SU-DHL-6 (cell line): ENCODE results near the gene WIZ.

ENCODE experiments used
- H2AFZ ChIP-seq: fragments of 200-600 bp; sonication (generic); 2 replicates; pipeline ENCODE4 v1.6.1; 2014; ENCODE audit warnings: low read depth, mild to moderate bottlenecking, moderate library complexity, mixed read lengths, antibody characterized with exemption, low read length; ENCODE audit not compliant: severe bottlenecking
- H3F3A ChIP-seq: fragments of 200-600 bp; shearing (Covaris generic); 2 replicates; pipeline ENCODE4 v1.6.0; 2016; ENCODE audit warnings: antibody characterized with exemption, mild to moderate bottlenecking; ENCODE audit not compliant: insufficient read depth
- H3K27ac ChIP-seq: fragments of 200-600 bp; sonication (generic); 2 replicates; pipeline ENCODE4 v1.5.1; 2016; ENCODE audit warnings: low read depth, mild to moderate bottlenecking, low read length, moderate library complexity, mixed read lengths
- H3K27me3 ChIP-seq: fragments of 200-600 bp; sonication (generic), shearing (Covaris generic); 2 replicates; pipeline ENCODE4 v1.6.0; 2014; ENCODE audit warnings: mild to moderate bottlenecking, low read length
- H3K36me3 ChIP-seq: fragments of 200-600 bp; sonication (generic); 2 replicates; pipeline ENCODE4 v1.6.1; 2014; ENCODE audit warnings: mild to moderate bottlenecking, low read length, mixed read lengths
- H3K4me2 ChIP-seq: fragments of 300-600, 200-600 bp; shearing (Covaris generic), sonication (generic); 2 replicates; pipeline ENCODE4 v1.6.0; 2014; ENCODE audit warnings: low read length, low read depth, mild to moderate bottlenecking; ENCODE audit not compliant: poor library complexity, severe bottlenecking
- H3K4me3 ChIP-seq: fragments of 200-600 bp; sonication (generic); 2 replicates; pipeline ENCODE4 v1.5.1; 2014; ENCODE audit warnings: antibody characterized with exemption, low read length, mild to moderate bottlenecking, mixed read lengths; ENCODE audit not compliant: insufficient read depth, poor library complexity, severe bottlenecking
- H3K79me2 ChIP-seq: fragments of 200-600 bp; sonication (generic); 2 replicates; pipeline ENCODE4 v1.6.1; 2014; ENCODE audit warnings: mild to moderate bottlenecking, low read length, moderate library complexity; ENCODE audit not compliant: insufficient read depth
- H3K9ac ChIP-seq: fragments of 200-600 bp; sonication (generic); 2 replicates; pipeline ENCODE4 v1.7.0; 2014; ENCODE audit warnings: mild to moderate bottlenecking, low read length
- H3K9me2 ChIP-seq: fragments of 200-600 bp; sonication (generic); replicated peaks from 2 replicates; pipeline ENCODE4 v1.6.1; 2014; ENCODE audit warnings: low read length; ENCODE audit not compliant: insufficient read depth
- H3K9me3 ChIP-seq: fragments of 200-600 bp; sonication (generic); 2 replicates; pipeline ENCODE4 v1.6.1; 2014; ENCODE audit warnings: low read length, mixed read lengths; ENCODE audit not compliant: insufficient read depth
- H4K20me1 ChIP-seq: fragments of 200-600 bp; sonication (generic); 2 replicates; pipeline ENCODE4 v1.6.1; 2014; ENCODE audit warnings: low read depth, mild to moderate bottlenecking, antibody characterized with exemption, low read length, moderate library complexity, mixed read lengths
- EZH2phosphoT487 ChIP-seq: fragments of 200-600 bp; sonication (generic), shearing (Covaris generic); conservative IDR thresholded peaks from 2 replicates; pipeline ENCODE4 v1.6.1; 2018; ENCODE audit warnings: mild to moderate bottlenecking, antibody characterized with exemption, low read length, moderate library complexity, mixed read lengths
- TF ChIP-seq, protein P1 (sequence below): fragments of 200-600 bp; sonication (generic); IDR thresholded peaks from one replicate; pipeline ENCODE4 v1.5.1; 2017; ENCODE audit warnings: antibody characterized with exemption, mild to moderate bottlenecking, low read length, moderate library complexity; ENCODE audit not compliant: insufficient read depth, poor library complexity, severe bottlenecking

WIZ gene

DNA sequence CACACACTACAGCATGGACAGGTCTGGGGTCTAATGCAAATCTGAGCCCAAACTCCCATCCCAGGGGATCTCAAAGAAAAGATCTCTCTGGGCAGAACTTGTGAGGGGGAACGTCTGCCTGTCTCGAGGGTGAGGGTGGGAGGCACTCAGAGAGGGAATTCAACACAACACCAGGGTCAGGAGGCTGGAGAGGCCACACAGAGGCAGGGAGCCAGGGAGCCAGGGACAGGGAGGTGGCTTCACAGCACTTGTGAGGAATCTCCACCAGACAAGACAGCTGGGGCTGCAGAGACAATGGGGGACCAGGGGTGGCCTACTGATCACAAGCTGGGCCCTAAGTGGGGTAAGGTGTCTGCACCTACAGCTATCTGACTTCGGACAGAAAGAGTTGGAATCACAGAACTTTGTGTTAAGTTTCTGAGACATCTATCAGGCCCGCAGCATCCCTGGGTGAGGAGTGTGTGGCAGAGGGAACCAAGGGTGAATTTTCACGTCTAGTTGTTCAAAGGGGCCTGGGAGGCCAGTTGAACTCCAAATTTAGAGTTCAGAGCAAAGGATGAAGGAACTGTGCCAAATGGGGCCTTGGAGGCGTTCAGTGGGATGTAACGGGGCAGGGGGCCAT is 18.2 kb downstream of the WIZ start:
- Histone ChIP-seq H3K9me3 (no peaks in the 10 kb centered on the region), H3K36me3 (no peaks in the 10 kb centered on the region), H3K79me2 (peaks cover 40% of the 10 kb centered on the region), H3F3A (no peaks in the 10 kb centered on the region), H3K9me2 (no peaks in the 10 kb centered on the region), H3K4me2 (peak overlapping the region; percentile 72), H3K9ac (peak overlapping the region; percentile 97), H4K20me1 (no peaks in the 10 kb centered on the region; the same call in 1 of the 2 replicates), H3K27ac (peak overlapping the region; percentile 48), H3K4me3 (peak overlapping the region; percentile 75), H3K27me3 (no peaks in the 10 kb centered on the region), H2AFZ (no peak overlapping the region)
- TF ChIP-seq, protein P1, sequence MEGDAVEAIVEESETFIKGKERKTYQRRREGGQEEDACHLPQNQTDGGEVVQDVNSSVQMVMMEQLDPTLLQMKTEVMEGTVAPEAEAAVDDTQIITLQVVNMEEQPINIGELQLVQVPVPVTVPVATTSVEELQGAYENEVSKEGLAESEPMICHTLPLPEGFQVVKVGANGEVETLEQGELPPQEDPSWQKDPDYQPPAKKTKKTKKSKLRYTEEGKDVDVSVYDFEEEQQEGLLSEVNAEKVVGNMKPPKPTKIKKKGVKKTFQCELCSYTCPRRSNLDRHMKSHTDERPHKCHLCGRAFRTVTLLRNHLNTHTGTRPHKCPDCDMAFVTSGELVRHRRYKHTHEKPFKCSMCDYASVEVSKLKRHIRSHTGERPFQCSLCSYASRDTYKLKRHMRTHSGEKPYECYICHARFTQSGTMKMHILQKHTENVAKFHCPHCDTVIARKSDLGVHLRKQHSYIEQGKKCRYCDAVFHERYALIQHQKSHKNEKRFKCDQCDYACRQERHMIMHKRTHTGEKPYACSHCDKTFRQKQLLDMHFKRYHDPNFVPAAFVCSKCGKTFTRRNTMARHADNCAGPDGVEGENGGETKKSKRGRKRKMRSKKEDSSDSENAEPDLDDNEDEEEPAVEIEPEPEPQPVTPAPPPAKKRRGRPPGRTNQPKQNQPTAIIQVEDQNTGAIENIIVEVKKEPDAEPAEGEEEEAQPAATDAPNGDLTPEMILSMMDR: no peak
- no peak for TF ChIP-seq EZH2phosphoT487

DNA sequence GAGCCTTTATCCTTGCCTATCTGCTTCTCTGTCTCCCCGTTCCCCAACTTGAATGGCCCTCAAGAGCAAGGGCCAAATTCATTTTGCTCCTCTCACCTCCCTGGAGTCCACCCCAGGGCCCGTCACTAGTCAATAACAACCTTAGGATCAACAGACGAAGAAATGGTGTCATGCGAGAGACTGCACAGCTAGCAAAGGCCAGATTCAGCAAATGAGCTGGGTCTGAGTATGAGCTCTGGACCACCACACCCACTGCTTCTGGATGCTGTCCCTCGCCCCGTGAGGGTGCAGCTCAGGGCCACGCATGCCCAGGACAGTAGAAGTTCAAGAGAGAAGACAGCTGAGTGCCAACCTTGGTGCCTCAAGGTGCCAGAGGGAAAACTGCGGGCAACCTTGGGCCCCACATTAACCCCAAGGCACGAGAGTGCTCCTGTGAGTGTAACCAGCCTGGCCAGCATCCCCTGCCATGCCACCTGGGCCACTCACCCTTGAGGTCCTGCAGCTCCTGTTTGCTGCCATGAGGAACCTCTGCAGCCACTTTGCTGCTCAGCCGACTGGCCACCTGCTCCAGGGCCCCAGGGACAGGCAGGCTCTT is 19.1 kb downstream of the WIZ start:
- no peaks in the 10 kb centered on the region for H3K9me2 ChIP-seq
- peak overlapping the region; percentile 97 for H3K9ac ChIP-seq
- TF ChIP-seq, protein P1: no peak
- TF ChIP-seq EZH2phosphoT487: no peak
- H3K4me3 ChIP-seq: no peak overlapping the region
- peak overlapping the region; percentile 72 for H3K4me2 ChIP-seq
- H3K27ac ChIP-seq: no peak overlapping the region
- no peaks in the 10 kb centered on the region for H3K36me3 ChIP-seq
- peaks cover 40% of the 10 kb centered on the region for H3K79me2 ChIP-seq
- H4K20me1 ChIP-seq: no peaks in the 10 kb centered on the region; the same call in 1 of the 2 replicates
- no peak overlapping the region for H2AFZ ChIP-seq
- H3K9me3 ChIP-seq: no peaks in the 10 kb centered on the region
- no peaks in the 10 kb centered on the region for H3F3A ChIP-seq
- H3K27me3 ChIP-seq: no peaks in the 10 kb centered on the region

DNA sequence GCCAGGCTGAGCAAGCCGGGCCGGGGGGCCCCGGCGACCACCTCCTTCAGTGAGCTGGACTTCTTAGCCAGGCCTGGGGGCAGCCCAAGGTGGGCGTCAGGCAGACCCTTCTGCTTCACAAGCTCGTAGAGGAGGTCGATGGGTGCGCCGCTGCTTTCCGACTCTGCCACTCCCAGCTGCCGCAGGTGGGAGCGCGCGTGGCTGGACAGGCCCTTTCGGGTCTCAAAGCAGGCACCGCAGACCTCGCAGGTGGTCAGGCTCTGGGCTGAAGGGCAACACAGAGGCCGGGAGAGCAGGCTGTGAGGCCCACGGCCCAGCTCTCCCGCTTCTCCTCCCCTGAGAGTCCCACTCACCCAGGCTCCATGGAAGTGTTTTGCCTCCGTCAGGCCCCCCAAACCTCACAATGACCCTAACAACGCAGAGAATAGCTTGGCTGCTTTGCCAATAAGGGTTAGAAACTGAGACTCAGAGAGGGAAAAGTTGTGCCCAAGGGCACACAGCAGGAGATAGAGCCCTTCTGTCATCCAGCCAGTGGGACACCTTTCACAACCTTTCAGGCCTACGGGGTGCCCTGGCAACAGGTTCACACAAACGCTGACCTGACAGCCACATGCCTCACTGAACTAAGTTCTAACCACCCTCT is 19.8 kb downstream of the WIZ start:
- TF ChIP-seq EZH2phosphoT487: no peak
- TF ChIP-seq, protein P1: no peak
- Histone ChIP-seq H3K9me2 (no peaks in the 10 kb centered on the region), H3K4me2 (no peak overlapping the region), H3K9ac (no peak overlapping the region), H3K9me3 (no peaks in the 10 kb centered on the region), H3K27ac (no peak overlapping the region), H4K20me1 (no peaks in the 10 kb centered on the region; the same call in 1 of the 2 replicates), H3F3A (no peaks in the 10 kb centered on the region), H3K79me2 (peaks cover 40% of the 10 kb centered on the region), H3K36me3 (no peaks in the 10 kb centered on the region), H2AFZ (no peak overlapping the region), H3K4me3 (no peak overlapping the region), H3K27me3 (no peaks in the 10 kb centered on the region)
